Measurements from ENCODE around the gene SH3GLB1.

- TF ChIP-seq CTCF (IDR thresholded peaks at IDR 0.05; ENCODE audit: poor library complexity, severe bottlenecking) (no peak), TAF1 (IDR thresholded peaks at IDR 0.05; ENCODE audit: low read depth) (no peak), MXI1 (conservative IDR thresholded peaks at IDR 0.05; ENCODE audit: poor library complexity, severe bottlenecking) (no peak)
Measured at GRCh38 chr1:86739648-86740509, 35.5 kb downstream of the SH3GLB1 start.
